ENCODE measurements around the gene TAGLN. TPM values are rescaled to one million over a fixed set of nuclear protein-coding genes. Genes with fewer than 3 reads are reported as not detected.

TAGLN gene
- total RNA-seq, 4 donors from 2014 or later: 1,525 to 3,984 (median 2,307) TPM

GRCh38 chr11:117220999-117221774, 22.0 kb downstream of the TAGLN start:
- 14 to 43% methylated on average over 6 to 7 of the region's 7 CpGs for WGBS, 2 donors
- Histone ChIP-seq H3K9me3 (no peaks in the 10 kb centered on the region), H3K36me3 (peaks cover 0 to 55% (median 23%) of the 10 kb centered on the region in 3 donors), H3K4me1 (peaks cover 10 to 91% (median 44%) of the 10 kb centered on the region in 4 donors), H3K27ac (peak overlapping the region; percentile 75 to 93 (median 87)), H3K4me3 (no peak overlapping the region), H3K27me3 (no peaks in the 10 kb centered on the region)
- no peak for DNase-seq (ENCODE audit: low spot score in 2 of 2)
- no peak for TF ChIP-seq POLR2A (IDR thresholded peaks at IDR 0.05)
- no peak for TF ChIP-seq EP300 (IDR thresholded peaks at IDR 0.05)
- no peak for TF ChIP-seq CTCF (IDR thresholded peaks at IDR 0.05)

- Histone ChIP-seq H3K27me3 (no peaks in the 10 kb centered on the region), H3K9me3 (no peaks in the 10 kb centered on the region), H3K4me1 (peaks cover 10 to 89% (median 44%) of the 10 kb centered on the region in 4 donors), H3K4me3 (no peak overlapping the region), H3K27ac (peak overlapping the region; percentile 75 to 93 (median 87)), H3K36me3 (peaks cover 0 to 60% (median 23%) of the 10 kb centered on the region in 3 donors)
- TF ChIP-seq CTCF (IDR thresholded peaks at IDR 0.05): no peak
- TF ChIP-seq POLR2A (IDR thresholded peaks at IDR 0.05): peak in 1 of 2 donors; percentile 29
- TF ChIP-seq EP300 (IDR thresholded peaks at IDR 0.05): peak; percentile 91
- 21 to 36% methylated on average over 7 of the region's 7 CpGs for WGBS, 2 donors
- DNase-seq (ENCODE audit: low spot score in 2 of 2): peak; percentile 79 to 90
Measured at GRCh38 chr11:117221775-117222517, 22.8 kb downstream of the TAGLN start.

GRCh38 chr11:117222991-117223740, 24.0 kb downstream of the TAGLN start:
- no peak for TF ChIP-seq CTCF (IDR thresholded peaks at IDR 0.05)
- no peak for TF ChIP-seq POLR2A (IDR thresholded peaks at IDR 0.05)
- TF ChIP-seq EP300 (IDR thresholded peaks at IDR 0.05): no peak
- H3K27me3 ChIP-seq: no peaks in the 10 kb centered on the region
- H3K36me3 ChIP-seq: peaks cover 0 to 61% (median 22%) of the 10 kb centered on the region in 3 donors
- no peaks in the 10 kb centered on the region for H3K9me3 ChIP-seq
- H3K4me3 ChIP-seq: no peak overlapping the region
- peak overlapping the region; percentile 75 to 93 (median 87) for H3K27ac ChIP-seq
- 87 to 93% methylated on average over 14 of the region's 14 CpGs for WGBS, 2 donors
- H3K4me1 ChIP-seq: peaks cover 10 to 77% (median 41%) of the 10 kb centered on the region in 4 donors
- no peak for DNase-seq (ENCODE audit: low spot score in 2 of 2)

GRCh38 chr11:117223741-117224689, 24.8 kb downstream of the TAGLN start:
- H3K36me3 ChIP-seq: peaks cover 0 to 61% (median 21%) of the 10 kb centered on the region in 3 donors

More at GRCh38 chr11:117223741-117224689, 24.8 kb downstream of the TAGLN start:
- Histone ChIP-seq H3K27me3 (no peaks in the 10 kb centered on the region), H3K9me3 (no peaks in the 10 kb centered on the region), H3K4me3 (no peak overlapping the region), H3K27ac (peak overlapping the region; percentile 75 to 93 (median 87)), H3K4me1 (peaks cover 10 to 69% (median 38%) of the 10 kb centered on the region in 4 donors)
- TF ChIP-seq POLR2A (IDR thresholded peaks at IDR 0.05) (no peak), EP300 (IDR thresholded peaks at IDR 0.05) (no peak), CTCF (IDR thresholded peaks at IDR 0.05) (no peak)
- 76% methylated on average over 17 of the region's 17 CpGs for WGBS, 2 donors
- no peak for DNase-seq (ENCODE audit: low spot score in 2 of 2)

Measured in tibial nerve (tissue), 4 donors.